ENCODE data around the gene MMP8.

GRCh38 chr11:102767800-102768199, 43.0 kb upstream of the MMP8 start:
- TF ChIP-seq, protein P1, sequence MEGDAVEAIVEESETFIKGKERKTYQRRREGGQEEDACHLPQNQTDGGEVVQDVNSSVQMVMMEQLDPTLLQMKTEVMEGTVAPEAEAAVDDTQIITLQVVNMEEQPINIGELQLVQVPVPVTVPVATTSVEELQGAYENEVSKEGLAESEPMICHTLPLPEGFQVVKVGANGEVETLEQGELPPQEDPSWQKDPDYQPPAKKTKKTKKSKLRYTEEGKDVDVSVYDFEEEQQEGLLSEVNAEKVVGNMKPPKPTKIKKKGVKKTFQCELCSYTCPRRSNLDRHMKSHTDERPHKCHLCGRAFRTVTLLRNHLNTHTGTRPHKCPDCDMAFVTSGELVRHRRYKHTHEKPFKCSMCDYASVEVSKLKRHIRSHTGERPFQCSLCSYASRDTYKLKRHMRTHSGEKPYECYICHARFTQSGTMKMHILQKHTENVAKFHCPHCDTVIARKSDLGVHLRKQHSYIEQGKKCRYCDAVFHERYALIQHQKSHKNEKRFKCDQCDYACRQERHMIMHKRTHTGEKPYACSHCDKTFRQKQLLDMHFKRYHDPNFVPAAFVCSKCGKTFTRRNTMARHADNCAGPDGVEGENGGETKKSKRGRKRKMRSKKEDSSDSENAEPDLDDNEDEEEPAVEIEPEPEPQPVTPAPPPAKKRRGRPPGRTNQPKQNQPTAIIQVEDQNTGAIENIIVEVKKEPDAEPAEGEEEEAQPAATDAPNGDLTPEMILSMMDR (IDR thresholded peaks at IDR 0.05; ENCODE audit: poor library complexity, severe bottlenecking) = no peak
- no peak for TF ChIP-seq RAD21 (conservative IDR thresholded peaks at IDR 0.05)
- TF ChIP-seq POLR2AphosphoS5 (IDR thresholded peaks at IDR 0.05) = no peak
- no peak for TF ChIP-seq EZH2 (IDR thresholded peaks at IDR 0.05; ENCODE audit: borderline replicate concordance, insufficient read depth, low read length, poor library complexity, severe bottlenecking)
- TF ChIP-seq, protein P2, sequence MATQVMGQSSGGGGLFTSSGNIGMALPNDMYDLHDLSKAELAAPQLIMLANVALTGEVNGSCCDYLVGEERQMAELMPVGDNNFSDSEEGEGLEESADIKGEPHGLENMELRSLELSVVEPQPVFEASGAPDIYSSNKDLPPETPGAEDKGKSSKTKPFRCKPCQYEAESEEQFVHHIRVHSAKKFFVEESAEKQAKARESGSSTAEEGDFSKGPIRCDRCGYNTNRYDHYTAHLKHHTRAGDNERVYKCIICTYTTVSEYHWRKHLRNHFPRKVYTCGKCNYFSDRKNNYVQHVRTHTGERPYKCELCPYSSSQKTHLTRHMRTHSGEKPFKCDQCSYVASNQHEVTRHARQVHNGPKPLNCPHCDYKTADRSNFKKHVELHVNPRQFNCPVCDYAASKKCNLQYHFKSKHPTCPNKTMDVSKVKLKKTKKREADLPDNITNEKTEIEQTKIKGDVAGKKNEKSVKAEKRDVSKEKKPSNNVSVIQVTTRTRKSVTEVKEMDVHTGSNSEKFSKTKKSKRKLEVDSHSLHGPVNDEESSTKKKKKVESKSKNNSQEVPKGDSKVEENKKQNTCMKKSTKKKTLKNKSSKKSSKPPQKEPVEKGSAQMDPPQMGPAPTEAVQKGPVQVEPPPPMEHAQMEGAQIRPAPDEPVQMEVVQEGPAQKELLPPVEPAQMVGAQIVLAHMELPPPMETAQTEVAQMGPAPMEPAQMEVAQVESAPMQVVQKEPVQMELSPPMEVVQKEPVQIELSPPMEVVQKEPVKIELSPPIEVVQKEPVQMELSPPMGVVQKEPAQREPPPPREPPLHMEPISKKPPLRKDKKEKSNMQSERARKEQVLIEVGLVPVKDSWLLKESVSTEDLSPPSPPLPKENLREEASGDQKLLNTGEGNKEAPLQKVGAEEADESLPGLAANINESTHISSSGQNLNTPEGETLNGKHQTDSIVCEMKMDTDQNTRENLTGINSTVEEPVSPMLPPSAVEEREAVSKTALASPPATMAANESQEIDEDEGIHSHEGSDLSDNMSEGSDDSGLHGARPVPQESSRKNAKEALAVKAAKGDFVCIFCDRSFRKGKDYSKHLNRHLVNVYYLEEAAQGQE (IDR thresholded peaks at IDR 0.05; ENCODE audit: borderline replicate concordance) = no peak
- TF ChIP-seq SMC3 (conservative IDR thresholded peaks at IDR 0.05; ENCODE audit: poor library complexity) = no peak
- TF ChIP-seq EP300 (conservative IDR thresholded peaks at IDR 0.05; ENCODE audit: poor library complexity, severe bottlenecking) = no peak
- no peak for TF ChIP-seq TAF1 (IDR thresholded peaks at IDR 0.05; ENCODE audit: low read depth)
